Ramos (cell line): ENCODE measurements around the gene NOC2L.
"Not testable (repeated sequence)": the region's sequence is repeated elsewhere in the genome, so short reads cannot be mapped to it uniquely, and the experiment has no call there.

Source experiments
- in situ Hi-C: fragments of 300-500 bp; cut with MboI; formaldehyde crosslinking; loops from one replicate; pipeline ENCODE4 v1.14.3; 2022; ENCODE audit warnings: low sequenced_read_pairs; ENCODE audit not compliant: unreplicated experiment

NOC2L gene

GRCh38 chr1:995665-996633 is 36.9 kb upstream of the NOC2L start:
- in situ Hi-C loops: no loop called here

- in situ Hi-C loops: not testable (repeated sequence)
These were observed 35.5 kb upstream of the NOC2L start for GRCh38 chr1:994546-994945.

- in situ Hi-C loops: no loop called here
These were observed 34.4 kb upstream of the NOC2L start for GRCh38 chr1:993379-993995.

- in situ Hi-C loops: no loop called here
These were observed 33.3 kb upstream of the NOC2L start for GRCh38 chr1:992362-992761.

- in situ Hi-C loops: no loop called here
These were observed 32.8 kb upstream of the NOC2L start for GRCh38 chr1:991895-992294.

- in situ Hi-C loops: not testable (repeated sequence)
These were observed 32.2 kb upstream of the NOC2L start for GRCh38 chr1:991275-991674.

GRCh38 chr1:988061-988460 is 29.0 kb upstream of the NOC2L start:
- in situ Hi-C loops: not testable (repeated sequence)

GRCh38 chr1:985126-985525 is 26.1 kb upstream of the NOC2L start:
- in situ Hi-C loops: no loop called here

- in situ Hi-C loops: no loop called here
These were observed 25.4 kb upstream of the NOC2L start for GRCh38 chr1:984476-984814.

- in situ Hi-C loops: no loop called here
These were observed 24.9 kb upstream of the NOC2L start for GRCh38 chr1:983798-984475.

GRCh38 chr1:982765-983436 is 23.8 kb upstream of the NOC2L start:
- in situ Hi-C loops: no loop called here

GRCh38 chr1:981955-982558 is 23.0 kb upstream of the NOC2L start, which contains the start of gene PERM1:
Gene PERM1 (minus strand): TSS chr1:982093. CDS start chr1:981029, 1,064 bp downstream.
- in situ Hi-C loops: no loop called here

- in situ Hi-C loops: no loop called here
These were observed 22.5 kb upstream of the NOC2L start for GRCh38 chr1:981491-981954.

GRCh38 chr1:980602-981395 is 21.7 kb upstream of the NOC2L start:
- in situ Hi-C loops: no loop called here

- in situ Hi-C loops: no loop called here
These were observed 21.1 kb upstream of the NOC2L start for GRCh38 chr1:980137-980571.

- in situ Hi-C loops: no loop called here
These were observed 20.7 kb upstream of the NOC2L start for GRCh38 chr1:979744-980072.

GRCh38 chr1:978835-979743 is 20.0 kb upstream of the NOC2L start:
- in situ Hi-C loops: no loop called here
